ENCODE measurements around the gene KDM1B. TPM values are rescaled to one million over a fixed set of nuclear protein-coding genes. Genes with fewer than 3 reads are reported as not detected.

The KDM1B gene
- total RNA-seq, 1 experiment from 2014 or later = 25.0 TPM

DNA sequence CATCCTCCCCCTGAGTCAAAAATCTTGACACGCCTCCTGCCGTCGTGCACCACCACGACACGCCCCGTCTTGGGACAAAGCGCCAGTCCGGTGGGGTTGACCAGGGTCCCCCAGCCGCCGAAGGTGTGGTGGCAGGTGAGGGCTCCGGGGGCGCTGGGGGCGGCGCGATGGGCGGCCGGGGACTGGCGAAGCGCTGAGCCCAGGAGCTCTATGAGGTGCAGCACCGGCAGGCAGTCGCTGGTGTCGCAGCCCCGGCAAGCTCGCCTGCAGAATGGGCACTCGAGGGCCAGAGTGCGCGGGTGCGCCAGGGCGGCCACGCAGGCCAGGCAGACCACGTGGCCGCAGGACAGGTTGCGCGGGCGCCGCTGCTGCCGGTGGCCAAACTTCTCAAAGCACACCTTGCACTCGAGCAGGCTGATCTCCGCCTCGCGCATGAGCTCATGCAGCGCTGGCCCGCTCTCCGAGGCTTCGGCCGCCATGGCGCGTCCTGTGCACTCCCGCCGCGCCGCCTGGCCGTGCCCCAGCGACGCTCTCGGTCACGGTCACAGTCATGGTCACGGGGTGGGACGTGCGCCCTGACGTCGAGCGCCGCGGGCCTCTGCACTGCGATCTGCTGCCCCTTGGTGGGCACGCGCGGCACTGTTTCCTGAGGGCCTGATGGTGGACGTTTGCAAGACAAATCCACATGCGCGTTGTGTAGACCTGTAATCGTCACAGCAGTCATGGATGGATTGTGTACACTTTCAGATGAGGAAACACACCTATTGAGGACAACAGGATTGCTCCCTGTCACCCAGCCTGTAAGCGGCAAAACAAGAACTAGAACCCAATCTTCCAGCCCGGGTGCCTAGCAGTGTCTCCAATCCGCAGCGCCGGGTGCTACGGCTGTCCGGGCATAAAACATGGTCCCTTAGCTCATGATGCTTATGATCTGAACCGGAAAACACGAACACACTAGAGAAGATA is 32.8 kb upstream of the KDM1B start, which contains the start of gene NHLRC1:
NHLRC1 (minus strand) TSS at position 550 of the 966 bp plus-strand sequence; CDS start at position 479, 71 bp downstream.
- peak within 1 kb of the TSS; percentile 84 for H3K4me2 ChIP-seq (ENCODE audit: low read length)
- peak within 1 kb of the TSS; percentile 69 for H3K9ac ChIP-seq (ENCODE audit: low read length)
- peak; percentile 93 for DNase-seq
- TF ChIP-seq EZH2phosphoT487 (IDR thresholded peaks at IDR 0.05; ENCODE audit: borderline replicate concordance, low read length) = no peak
- TF ChIP-seq, protein P1, sequence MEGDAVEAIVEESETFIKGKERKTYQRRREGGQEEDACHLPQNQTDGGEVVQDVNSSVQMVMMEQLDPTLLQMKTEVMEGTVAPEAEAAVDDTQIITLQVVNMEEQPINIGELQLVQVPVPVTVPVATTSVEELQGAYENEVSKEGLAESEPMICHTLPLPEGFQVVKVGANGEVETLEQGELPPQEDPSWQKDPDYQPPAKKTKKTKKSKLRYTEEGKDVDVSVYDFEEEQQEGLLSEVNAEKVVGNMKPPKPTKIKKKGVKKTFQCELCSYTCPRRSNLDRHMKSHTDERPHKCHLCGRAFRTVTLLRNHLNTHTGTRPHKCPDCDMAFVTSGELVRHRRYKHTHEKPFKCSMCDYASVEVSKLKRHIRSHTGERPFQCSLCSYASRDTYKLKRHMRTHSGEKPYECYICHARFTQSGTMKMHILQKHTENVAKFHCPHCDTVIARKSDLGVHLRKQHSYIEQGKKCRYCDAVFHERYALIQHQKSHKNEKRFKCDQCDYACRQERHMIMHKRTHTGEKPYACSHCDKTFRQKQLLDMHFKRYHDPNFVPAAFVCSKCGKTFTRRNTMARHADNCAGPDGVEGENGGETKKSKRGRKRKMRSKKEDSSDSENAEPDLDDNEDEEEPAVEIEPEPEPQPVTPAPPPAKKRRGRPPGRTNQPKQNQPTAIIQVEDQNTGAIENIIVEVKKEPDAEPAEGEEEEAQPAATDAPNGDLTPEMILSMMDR (conservative IDR thresholded peaks at IDR 0.05; ENCODE audit: low read depth, low read length) = peak; percentile 92
- no peaks in the 10 kb centered on the region for H3K9me2 ChIP-seq (replicated peaks; ENCODE audit: low read length)
- peaks cover 14% of the 10 kb centered on the region for H3K4me1 ChIP-seq (ENCODE audit: insufficient read depth, low read length)
- peak within 1 kb of the TSS; percentile 69 for H3K4me3 ChIP-seq (ENCODE audit: low read length)
- H3K9me3 ChIP-seq (ENCODE audit: low read length) = no peaks in the 10 kb centered on the region
- peaks cover 12% of the 10 kb centered on the region for H3K79me2 ChIP-seq (ENCODE audit: low read length)
- intact Hi-C loops (cut with micrococcal nuclease) = loop anchor here (1.0 to 5.0 kb wide), 5 partner anchors 76 to 306 kb away; no protein-coding TSS in a partner anchor
- ChIA-PET POLR2A (ENCODE audit: unreplicated experiment) (interaction anchor here (0.6 kb wide), 1 partner anchor 76 kb away, joined by 3 read pairs; no protein-coding TSS in a partner anchor), CTCF (interaction anchor here (1.0 to 1.5 kb wide), 2 partner anchors 32 to 304 kb away, joined by 3 to 8 read pairs; partner anchors contain the start of genes KDM1B and TPMT)
- ATAC-seq = peak; percentile 98
- H3F3A ChIP-seq (ENCODE audit: low read length, unreplicated experiment) = no peaks in the 10 kb centered on the region
- H4K20me1 ChIP-seq (ENCODE audit: low read length) = no peaks in the 10 kb centered on the region
- no peaks in the 10 kb centered on the region for H3K27me3 ChIP-seq (ENCODE audit: low read length)
- peak within 1 kb of the TSS; percentile 52 for H3K27ac ChIP-seq (ENCODE audit: low read length)
- H3K36me3 ChIP-seq (ENCODE audit: low read depth, low read length) = no peaks in the 10 kb centered on the region
- H2AFZ ChIP-seq (ENCODE audit: low read length) = peak within 1 kb of the TSS; percentile 88
- BruUV-seq (replicated peaks) = no TSS peak

DNA sequence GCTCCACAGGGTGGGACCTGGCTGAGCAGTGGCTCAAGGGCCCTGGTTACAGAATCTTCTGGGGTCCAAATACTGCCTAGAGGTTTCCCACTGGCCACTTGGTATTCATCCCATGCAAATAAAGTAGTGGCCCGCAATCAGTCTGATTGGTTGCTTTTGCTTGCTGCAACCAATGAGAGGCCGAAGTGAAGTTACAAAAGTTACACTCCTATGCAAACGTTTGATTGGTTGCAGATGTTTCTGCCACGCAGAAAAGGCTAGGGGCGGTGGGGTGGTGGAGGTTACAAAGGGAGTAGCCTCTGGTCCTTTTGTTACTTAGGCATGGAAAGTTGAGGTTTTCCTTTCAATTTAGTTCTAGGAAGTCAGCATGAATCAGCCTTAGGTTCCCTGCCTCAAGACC is 29.1 kb upstream of the KDM1B start:
- Histone ChIP-seq H3K9ac (ENCODE audit: low read length) (no peak overlapping the region), H3K9me3 (ENCODE audit: low read length) (no peaks in the 10 kb centered on the region), H4K20me1 (ENCODE audit: low read length) (no peaks in the 10 kb centered on the region), H3K27me3 (ENCODE audit: low read length) (no peaks in the 10 kb centered on the region), H3K4me2 (ENCODE audit: low read length) (no peak overlapping the region), H3K4me1 (ENCODE audit: insufficient read depth, low read length) (peaks cover 14% of the 10 kb centered on the region), H3F3A (ENCODE audit: low read length, unreplicated experiment) (no peaks in the 10 kb centered on the region), H3K9me2 (replicated peaks; ENCODE audit: low read length) (no peaks in the 10 kb centered on the region), H3K4me3 (ENCODE audit: low read length) (no peak overlapping the region), H2AFZ (ENCODE audit: low read length) (no peak overlapping the region), H3K27ac (ENCODE audit: low read length) (no peak overlapping the region), H3K36me3 (ENCODE audit: low read depth, low read length) (no peaks in the 10 kb centered on the region; the same call in 1 of the 2 replicates), H3K79me2 (ENCODE audit: low read length) (peaks cover 12% of the 10 kb centered on the region)
- intact Hi-C loops (cut with micrococcal nuclease) = no loop called here
- CTCF ChIA-PET = no interaction called here
- POLR2A ChIA-PET (ENCODE audit: unreplicated experiment) = no interaction called here
- TF ChIP-seq EZH2 (IDR thresholded peaks at IDR 0.05; ENCODE audit: low read length, unreplicated experiment) = no peak
- TF ChIP-seq, protein P1 (conservative IDR thresholded peaks at IDR 0.05; ENCODE audit: low read depth, low read length) = no peak
- TF ChIP-seq EZH2phosphoT487 (IDR thresholded peaks at IDR 0.05; ENCODE audit: borderline replicate concordance, low read length) = no peak
- ATAC-seq (no peak), DNase-seq (no peak)
- BruUV-seq (replicated peaks) = no TSS peak
